Parathyroid adenoma (tissue), 2 donors: ENCODE measurements around the gene SLC35E1.

Source experiments
- H2AFZ ChIP-seq: fragments of 300-600 bp; sonication (generic); one replicate; pipeline ENCODE4 v1.7.0; 2017; ENCODE audit warnings: antibody characterized with exemption, mild to moderate bottlenecking
- H3K27ac ChIP-seq: fragments of 300-600 bp; sonication (generic); one replicate; pipeline ENCODE4 v1.7.0; 2017
- H3K27me3 ChIP-seq: fragments of 300-600 bp; sonication (generic); one replicate; pipeline ENCODE4 v1.7.0; 2017; ENCODE audit warnings: low read length; ENCODE audit not compliant: control insufficient read depth, insufficient read depth
- H3K36me3 ChIP-seq: fragments of 300-600 bp; sonication (generic); one replicate; pipeline ENCODE4 v1.7.0; 2017; ENCODE audit warnings: low read length; ENCODE audit not compliant: control insufficient read depth, insufficient read depth
- H3K4me1 ChIP-seq: fragments of 300-600 bp; sonication (generic); one replicate; pipeline ENCODE4 v1.7.0; 2017; ENCODE audit warnings: control low read depth
- H3K4me2 ChIP-seq: fragments of 300-600 bp; sonication (generic); one replicate; pipeline ENCODE4 v1.7.0; 2017; ENCODE audit warnings: low read length
- H3K4me3 ChIP-seq: fragments of 300-600 bp; sonication (generic); one replicate; pipeline ENCODE4 v1.7.0; 2017; ENCODE audit warnings: low read depth, low read length
- H3K79me2 ChIP-seq: fragments of 300-600 bp; sonication (generic); one replicate; pipeline ENCODE4 v1.7.0; 2017; ENCODE audit warnings: control low read depth
- H3K9ac ChIP-seq: fragments of 300-600 bp; sonication (generic); one replicate; pipeline ENCODE4 v1.7.0; 2017; ENCODE audit warnings: mild to moderate bottlenecking
- H3K9me3 ChIP-seq: fragments of 300-600 bp; sonication (generic); one replicate; pipeline ENCODE4 v1.7.0; 2017; ENCODE audit warnings: low read length; ENCODE audit not compliant: control insufficient read depth
- TF ChIP-seq, protein P1 (sequence below): fragments of 300-600 bp; sonication (generic); IDR thresholded peaks from one replicate; pipeline ENCODE4 v1.7.0; 2017; ENCODE audit warnings: antibody characterized with exemption, mild to moderate bottlenecking
- donor health status: primary hyperparathyroidism.

Gene SLC35E1

GRCh38 chr19:16579381-16579780 is 7.2 kb upstream of the SLC35E1 start:
- H2AFZ ChIP-seq, result no peak overlapping the region
- TF ChIP-seq, protein P1, sequence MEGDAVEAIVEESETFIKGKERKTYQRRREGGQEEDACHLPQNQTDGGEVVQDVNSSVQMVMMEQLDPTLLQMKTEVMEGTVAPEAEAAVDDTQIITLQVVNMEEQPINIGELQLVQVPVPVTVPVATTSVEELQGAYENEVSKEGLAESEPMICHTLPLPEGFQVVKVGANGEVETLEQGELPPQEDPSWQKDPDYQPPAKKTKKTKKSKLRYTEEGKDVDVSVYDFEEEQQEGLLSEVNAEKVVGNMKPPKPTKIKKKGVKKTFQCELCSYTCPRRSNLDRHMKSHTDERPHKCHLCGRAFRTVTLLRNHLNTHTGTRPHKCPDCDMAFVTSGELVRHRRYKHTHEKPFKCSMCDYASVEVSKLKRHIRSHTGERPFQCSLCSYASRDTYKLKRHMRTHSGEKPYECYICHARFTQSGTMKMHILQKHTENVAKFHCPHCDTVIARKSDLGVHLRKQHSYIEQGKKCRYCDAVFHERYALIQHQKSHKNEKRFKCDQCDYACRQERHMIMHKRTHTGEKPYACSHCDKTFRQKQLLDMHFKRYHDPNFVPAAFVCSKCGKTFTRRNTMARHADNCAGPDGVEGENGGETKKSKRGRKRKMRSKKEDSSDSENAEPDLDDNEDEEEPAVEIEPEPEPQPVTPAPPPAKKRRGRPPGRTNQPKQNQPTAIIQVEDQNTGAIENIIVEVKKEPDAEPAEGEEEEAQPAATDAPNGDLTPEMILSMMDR, result no peak
- no peak overlapping the region for H3K4me3 ChIP-seq
- no peak overlapping the region for H3K27ac ChIP-seq
- no peaks in the 10 kb centered on the region for H3K9me3 ChIP-seq
- H3K4me1 ChIP-seq, result peaks cover 38% of the 10 kb centered on the region
- H3K36me3 ChIP-seq, result no peaks in the 10 kb centered on the region
- no peak overlapping the region for H3K9ac ChIP-seq
- no peaks in the 10 kb centered on the region for H3K27me3 ChIP-seq
- H3K4me2 ChIP-seq, result no peak overlapping the region
- peaks cover 72% of the 10 kb centered on the region for H3K79me2 ChIP-seq

DNA sequence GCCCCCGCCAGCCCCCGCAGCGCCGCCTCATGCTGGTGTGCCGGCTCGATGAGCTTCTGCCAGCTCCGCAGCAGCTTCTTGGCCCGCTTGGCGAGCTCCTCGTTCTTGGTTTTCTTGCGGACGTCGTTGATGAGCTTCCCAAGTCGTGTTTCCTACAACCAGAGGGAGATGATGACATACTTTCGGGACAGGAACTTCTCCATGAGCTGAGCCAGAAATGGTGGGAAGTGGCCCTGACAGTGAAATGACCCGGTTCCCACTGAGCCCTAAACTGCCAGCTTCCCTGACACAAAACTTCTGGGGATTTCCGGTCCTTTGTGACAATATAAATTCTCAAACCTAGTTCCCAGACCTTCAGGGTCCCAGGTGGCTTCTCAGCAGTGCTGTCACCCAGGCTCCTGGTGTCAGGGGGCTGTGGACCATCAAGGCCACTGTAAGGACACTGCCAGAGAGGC is 5.3 kb upstream of the SLC35E1 start:
- Histone ChIP-seq H3K27ac (no peak overlapping the region), H3K79me2 (peaks cover 79% of the 10 kb centered on the region), H3K9ac (no peak overlapping the region), H3K36me3 (no peaks in the 10 kb centered on the region), H2AFZ (no peak overlapping the region), H3K4me3 (no peak overlapping the region), H3K9me3 (no peaks in the 10 kb centered on the region), H3K27me3 (no peaks in the 10 kb centered on the region), H3K4me1 (peaks cover 33% of the 10 kb centered on the region), H3K4me2 (no peak overlapping the region)
- TF ChIP-seq, protein P1, result no peak

- H3K4me3 ChIP-seq, result no peak overlapping the region
- H3K4me1 ChIP-seq, result peaks cover 27% of the 10 kb centered on the region
- H3K4me2 ChIP-seq, result no peak overlapping the region
- TF ChIP-seq, protein P1, result no peak
- H3K79me2 ChIP-seq, result peaks cover 75% of the 10 kb centered on the region
- H3K9me3 ChIP-seq, result no peaks in the 10 kb centered on the region
- H3K9ac ChIP-seq, result no peak overlapping the region
- no peaks in the 10 kb centered on the region for H3K27me3 ChIP-seq
- H3K36me3 ChIP-seq, result no peaks in the 10 kb centered on the region
- no peak overlapping the region for H3K27ac ChIP-seq
- no peak overlapping the region for H2AFZ ChIP-seq
Measured at GRCh38 chr19:16576690-16577530, 4.7 kb upstream of the SLC35E1 start.

GRCh38 chr19:16575861-16576689 is 3.9 kb upstream of the SLC35E1 start:
- H3K79me2 ChIP-seq, result peaks cover 78% of the 10 kb centered on the region
- no peak overlapping the region for H3K4me3 ChIP-seq
- H3K9me3 ChIP-seq, result no peaks in the 10 kb centered on the region
- H3K9ac ChIP-seq, result no peak overlapping the region
- H3K36me3 ChIP-seq, result no peaks in the 10 kb centered on the region
- H3K27me3 ChIP-seq, result no peaks in the 10 kb centered on the region
- H3K27ac ChIP-seq, result no peak overlapping the region
- TF ChIP-seq, protein P1, result no peak
- H3K4me1 ChIP-seq, result peaks cover 22% of the 10 kb centered on the region
- no peak overlapping the region for H3K4me2 ChIP-seq
- H2AFZ ChIP-seq, result no peak overlapping the region
